IMR-90 (cell line): Measurements from ENCODE around the gene F12. TPM values are rescaled to one million over a fixed set of nuclear protein-coding genes. Genes with fewer than 3 reads are reported as not detected.

Experiments used
- ATAC-seq: fragments of 200-7000 bp; cut with Tn5 transposase; 2 replicates; pipeline ENCODE4 v1.9.1; 2020; ENCODE audit warnings: low read depth, mild to moderate bottlenecking, moderate library complexity
- BruUV-seq: library from RNA; stranded (reverse); fragments of 400-500 nt; replicated peaks from 2 replicates; lab custom pipeline; 2021; lab: Mats Ljungman, UMichigan
- CTCF ChIA-PET: fragments of 300-600 bp; formaldehyde crosslinking; extraction: SDS; loops from one replicate; lab custom pipeline; 2021; ENCODE audit warnings: antibody characterized with exemption; lab: Yijun Ruan, JAX
- POLR2A ChIA-PET: fragments of 300-600 bp; sonication (Branson Sonifier 250); formaldehyde crosslinking; loops from one replicate; lab custom pipeline; 2022; ENCODE audit warnings: antibody characterized with exemption; ENCODE audit not compliant: unreplicated experiment; lab: Charles Lee
- DNase-seq: peaks from one replicate; pipeline ENCODE4 v3.0.0; 2013
- H2AFZ ChIP-seq: replicated peaks from 2 replicates; pipeline ENCODE3; 2013; ENCODE audit warnings: low read length, mild to moderate bottlenecking; ENCODE audit not compliant: poor library complexity
- H2AK5ac ChIP-seq: 2 replicates; pipeline ENCODE4 v1.6.1; 2013; ENCODE audit warnings: low read depth, low read length, inconsistent platforms
- H2AK9ac ChIP-seq: replicated peaks from 2 replicates; pipeline ENCODE3; 2013; ENCODE audit warnings: mild to moderate bottlenecking, low read depth, low read length, moderate library complexity; ENCODE audit not compliant: poor library complexity
- H2BK120ac ChIP-seq: 2 replicates; pipeline ENCODE4 v1.6.1; 2013; ENCODE audit warnings: low read depth, low read length, inconsistent platforms
- H2BK15ac ChIP-seq: 3 replicates; pipeline ENCODE4 v1.6.1; 2013; ENCODE audit warnings: low read depth, low read length, inconsistent platforms
- H2BK20ac ChIP-seq: 2 replicates; pipeline ENCODE4 v1.6.1; 2013; ENCODE audit warnings: low read depth, mild to moderate bottlenecking, inconsistent platforms, low read length, moderate library complexity
- H2BK5ac ChIP-seq: 2 replicates; pipeline ENCODE4 v1.6.1; 2013; ENCODE audit warnings: mild to moderate bottlenecking, low read depth, low read length, inconsistent platforms; ENCODE audit not compliant: poor library complexity, severe bottlenecking
- H3K14ac ChIP-seq: replicated peaks from 2 replicates; pipeline ENCODE4 v1.6.1; 2013; ENCODE audit warnings: low read depth, low read length, inconsistent platforms
- H3K18ac ChIP-seq: 2 replicates; pipeline ENCODE4 v1.6.1; 2013; ENCODE audit warnings: low read depth, low read length, control low read depth
- H3K23ac ChIP-seq: 2 replicates; pipeline ENCODE4 v1.6.1; 2013; ENCODE audit warnings: low read depth, low read length, inconsistent platforms
- H3K27ac ChIP-seq: 2 replicates; pipeline ENCODE4 v1.5.1; 2013; ENCODE audit warnings: mild to moderate bottlenecking, control low read depth, low read length; ENCODE audit not compliant: insufficient read depth
- H3K27me3 ChIP-seq: 2 replicates; pipeline ENCODE4 v1.6.1; 2013; ENCODE audit warnings: low read length; ENCODE audit not compliant: control insufficient read depth, insufficient read depth
- H3K36me3 ChIP-seq: 2 replicates; pipeline ENCODE4 v1.6.1; 2013; ENCODE audit warnings: low read length, mixed read lengths; ENCODE audit not compliant: control insufficient read depth, insufficient read depth
- H3K4ac ChIP-seq: 2 replicates; pipeline ENCODE4 v1.6.1; 2013; ENCODE audit warnings: low read depth, low read length, inconsistent platforms
- H3K4me1 ChIP-seq: 2 replicates; pipeline ENCODE4 v1.6.1; 2013; ENCODE audit warnings: low read length, mixed read lengths; ENCODE audit not compliant: control insufficient read depth, insufficient read depth
- H3K4me2 ChIP-seq: 2 replicates; pipeline ENCODE4 v1.6.1; 2013; ENCODE audit warnings: low read depth, mild to moderate bottlenecking, control low read depth, low read length, moderate library complexity
- H3K4me3 ChIP-seq: 2 replicates; pipeline ENCODE4 v1.5.1; 2013; ENCODE audit warnings: low read depth, mild to moderate bottlenecking, control low read depth, low read length, moderate library complexity; ENCODE audit not compliant: insufficient read depth
- H3K56ac ChIP-seq: 2 replicates; pipeline ENCODE4 v1.6.1; 2013; ENCODE audit warnings: low read length, inconsistent platforms; ENCODE audit not compliant: insufficient read depth; ENCODE audit errors: extremely low read depth
- H3K79me1 ChIP-seq, 2 experiments: 2 replicates each; pipeline ENCODE4 v1.6.1; 2013; ENCODE audit warnings: low read length in 2 of 2, inconsistent platforms in 1 of 2, low read depth in 1 of 2
- H3K9ac ChIP-seq: 2 replicates; pipeline ENCODE4 v1.6.1; 2013; ENCODE audit warnings: low read depth, low read length, control low read depth
- H3K9me1 ChIP-seq: 2 replicates; pipeline ENCODE4 v1.6.1; 2013; ENCODE audit warnings: low read length, inconsistent platforms; ENCODE audit not compliant: insufficient read depth
- H3K9me3 ChIP-seq: 2 replicates; pipeline ENCODE4 v1.6.1; 2013; ENCODE audit warnings: low read length; ENCODE audit not compliant: control insufficient read depth, insufficient read depth
- H4K20me1 ChIP-seq: 2 replicates; pipeline ENCODE4 v1.6.1; 2013; ENCODE audit warnings: low read length, inconsistent platforms; ENCODE audit not compliant: insufficient read depth
- H4K5ac ChIP-seq: 2 replicates; pipeline ENCODE4 v1.6.1; 2013; ENCODE audit warnings: mild to moderate bottlenecking, low read depth, low read length, control low read depth
- H4K8ac ChIP-seq, 2 experiments: 2 replicates each; pipeline ENCODE4 v1.6.1; 2013; ENCODE audit warnings: low read depth in 2 of 2, low read length in 2 of 2, control low read depth in 1 of 2, inconsistent platforms in 1 of 2
- H4K91ac ChIP-seq: 2 replicates; pipeline ENCODE4 v1.6.1; 2013; ENCODE audit warnings: low read depth, low read length, inconsistent platforms; ENCODE audit not compliant: insufficient read depth
- CEBPB ChIP-seq: IDR thresholded peaks from 2 replicates; pipeline ENCODE4 v1.6.1; 2012; ENCODE audit warnings: low read depth, low read length, improper control_type of control experiment
- MAFK ChIP-seq: IDR thresholded peaks from 2 replicates; pipeline ENCODE4 v1.6.1; 2012; ENCODE audit warnings: low read depth, low read length, improper control_type of control experiment
- MXI1 ChIP-seq: IDR thresholded peaks from 2 replicates; pipeline ENCODE4 v1.6.1; 2012; ENCODE audit warnings: low read depth, mild to moderate bottlenecking, low read length, moderate library complexity, borderline replicate concordance
- NFE2L2 ChIP-seq: fragments of 150-350 bp; IDR thresholded peaks from 2 replicates; pipeline ENCODE4 v1.6.1; 2016; ENCODE audit warnings: low read depth, mild to moderate bottlenecking, low read length
- SMC3 ChIP-seq: fragments of 150-350 bp; IDR thresholded peaks from 2 replicates; pipeline ENCODE4 v1.6.1; 2016; ENCODE audit warnings: low read depth, mild to moderate bottlenecking, antibody characterized with exemption, low read length, moderate library complexity
- WGBS, 2 experiments: methylation state at CpG; one replicate each; pipeline versions ENCODE4 v1.1.5 to v1.1.7; 2013; ENCODE audit warnings: missing lambda C conversion rate in 2 of 2; ENCODE audit not compliant: insufficient read length in 1 of 2; ENCODE audit errors: extremely low coverage in 2 of 2; 5-methylcytosine and 5-hydroxymethylcytosine counted together
- dilution Hi-C: fragments of 300-500 bp; cut with HindIII; formaldehyde crosslinking; loops from one replicate; pipeline ENCODE4 v1.14.3; 2018; ENCODE audit warnings: low sequenced_read_pairs; ENCODE audit not compliant: unreplicated experiment
- in situ Hi-C: fragments of 300-500 bp; cut with MboI; formaldehyde crosslinking; loops from 3 replicates; pipeline ENCODE4 v1.14.3; 2019; ENCODE audit warnings: low sequenced_read_pairs, inconsistent platforms, mixed read lengths
- intact Hi-C: fragments of 100-400 bp; cut with micrococcal nuclease; formaldehyde crosslinking; loops from 2 replicates; pipeline ENCODE4 v1.10.0; 2022
- polyA plus RNA-seq, 3 experiments: library from polyadenylated mRNA; depleted of rRNA; stranded (reverse); fragments of >200 nt; gene quantifications; 2 replicates each; pipeline ENCODE4 v1.2.3, GENCODE V29; 2012; ENCODE audit warnings: low replicate concordance in 1 of 3
- total RNA-seq: library from RNA; depleted of rRNA; stranded (reverse); fragments of >200 nt; gene quantifications from 2 replicates; pipeline ENCODE4 v1.2.3, GENCODE V29; 2012
- TF ChIP-seq, protein P1 (sequence below): conservative IDR thresholded peaks from 2 replicates; pipeline ENCODE4 v1.5.1; 2012; ENCODE audit warnings: mild to moderate bottlenecking, low read depth, low read length, improper control_type of control experiment
- TF ChIP-seq, protein P2 (sequence below): fragments of 150-350 bp; IDR thresholded peaks from 2 replicates; pipeline ENCODE4 v1.6.1; 2017; ENCODE audit warnings: mild to moderate bottlenecking, antibody characterized with exemption, low read length, low read depth

The F12 gene
- total and polyA plus RNA-seq, 2 of the 4 experiments (the other 2 are of a cell fraction), result 0.36 to 1.2 TPM

DNA sequence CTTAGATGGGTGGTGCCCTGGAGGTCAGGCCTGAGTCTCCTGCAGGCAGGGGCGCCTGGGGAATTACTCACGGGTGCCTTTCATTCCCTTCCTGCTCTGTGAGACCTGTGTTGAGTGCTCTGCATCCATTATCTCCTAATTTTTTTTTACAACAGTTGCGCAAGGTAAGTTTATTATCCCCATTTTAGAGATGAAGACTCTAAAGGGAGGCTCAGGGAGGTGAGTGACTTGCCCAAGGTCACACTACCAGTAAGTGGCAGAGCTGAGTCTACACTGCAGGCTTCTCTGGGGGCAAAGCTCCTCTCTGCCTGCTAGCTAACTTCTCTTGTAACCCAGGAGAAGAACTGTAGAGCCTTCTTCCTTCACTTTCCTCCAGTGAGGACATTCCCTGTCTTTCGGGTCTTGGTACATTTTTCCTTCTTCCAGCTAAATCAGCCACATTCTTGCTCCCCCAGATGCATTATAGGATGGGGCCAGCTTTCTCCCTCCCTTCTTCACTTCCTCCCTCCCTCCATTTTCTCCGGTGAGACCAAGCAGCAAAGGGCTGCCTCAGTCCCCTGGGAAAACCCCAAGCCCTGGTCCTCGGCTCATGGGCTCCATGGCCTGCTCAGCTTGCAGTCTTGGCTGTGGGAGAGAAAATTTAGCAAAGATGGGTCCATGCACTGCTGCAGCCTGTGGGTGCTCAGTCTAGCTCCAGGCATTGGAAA, 39.0 kb upstream of the F12 start:
- dilution Hi-C loops, result no loop called here
- Histone ChIP-seq H3K18ac (no peak overlapping the region), H2AK5ac (no peak overlapping the region), H2BK5ac (no peak overlapping the region), H3K23ac (no peak overlapping the region), H2BK120ac (no peak overlapping the region), H3K14ac (no peak overlapping the region), H3K4ac (no peak overlapping the region; the same call in 1 of the 2 replicates), H2BK15ac (no peak overlapping the region), H3K56ac (no peak overlapping the region), H3K36me3 (no peaks in the 10 kb centered on the region), H4K20me1 (peaks cover 11% of the 10 kb centered on the region; the same call in 1 of the 2 replicates), H4K91ac (no peak overlapping the region), H3K9ac (no peak overlapping the region), H3K4me3 (no peak overlapping the region), H3K4me2 (no peak overlapping the region), H3K4me1 (peaks cover 10% of the 10 kb centered on the region), H3K27me3 (no peaks in the 10 kb centered on the region), H4K8ac (peak overlapping the region in 1 of 2 experiments; percentile 66; a peak in 1 of 4 replicates), H2AFZ (no peak overlapping the region), H3K9me3 (no peaks in the 10 kb centered on the region), H2BK20ac (no peak overlapping the region), H3K27ac (no peak overlapping the region), H3K9me1 (peaks cover 4% of the 10 kb centered on the region; the same call in 1 of the 2 replicates), H4K5ac (no peak overlapping the region), H2AK9ac (peak overlapping the region; percentile 45), H3K79me1 (peaks cover 0 to 4% of the 10 kb centered on the region in 2 experiments; a peak in 1 of 4 replicates)
- no peak for ATAC-seq
- no peak for DNase-seq
- intact Hi-C loops, result no loop called here
- in situ Hi-C loops, result loop anchor here (5.0 kb wide), 2 partner anchors 41 to 136 kb away; partner anchors contain the start of genes F12 and MXD3
- BruUV-seq, result no TSS peak
- TF ChIP-seq, protein P1, sequence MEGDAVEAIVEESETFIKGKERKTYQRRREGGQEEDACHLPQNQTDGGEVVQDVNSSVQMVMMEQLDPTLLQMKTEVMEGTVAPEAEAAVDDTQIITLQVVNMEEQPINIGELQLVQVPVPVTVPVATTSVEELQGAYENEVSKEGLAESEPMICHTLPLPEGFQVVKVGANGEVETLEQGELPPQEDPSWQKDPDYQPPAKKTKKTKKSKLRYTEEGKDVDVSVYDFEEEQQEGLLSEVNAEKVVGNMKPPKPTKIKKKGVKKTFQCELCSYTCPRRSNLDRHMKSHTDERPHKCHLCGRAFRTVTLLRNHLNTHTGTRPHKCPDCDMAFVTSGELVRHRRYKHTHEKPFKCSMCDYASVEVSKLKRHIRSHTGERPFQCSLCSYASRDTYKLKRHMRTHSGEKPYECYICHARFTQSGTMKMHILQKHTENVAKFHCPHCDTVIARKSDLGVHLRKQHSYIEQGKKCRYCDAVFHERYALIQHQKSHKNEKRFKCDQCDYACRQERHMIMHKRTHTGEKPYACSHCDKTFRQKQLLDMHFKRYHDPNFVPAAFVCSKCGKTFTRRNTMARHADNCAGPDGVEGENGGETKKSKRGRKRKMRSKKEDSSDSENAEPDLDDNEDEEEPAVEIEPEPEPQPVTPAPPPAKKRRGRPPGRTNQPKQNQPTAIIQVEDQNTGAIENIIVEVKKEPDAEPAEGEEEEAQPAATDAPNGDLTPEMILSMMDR, result no peak
- TF ChIP-seq, protein P2, sequence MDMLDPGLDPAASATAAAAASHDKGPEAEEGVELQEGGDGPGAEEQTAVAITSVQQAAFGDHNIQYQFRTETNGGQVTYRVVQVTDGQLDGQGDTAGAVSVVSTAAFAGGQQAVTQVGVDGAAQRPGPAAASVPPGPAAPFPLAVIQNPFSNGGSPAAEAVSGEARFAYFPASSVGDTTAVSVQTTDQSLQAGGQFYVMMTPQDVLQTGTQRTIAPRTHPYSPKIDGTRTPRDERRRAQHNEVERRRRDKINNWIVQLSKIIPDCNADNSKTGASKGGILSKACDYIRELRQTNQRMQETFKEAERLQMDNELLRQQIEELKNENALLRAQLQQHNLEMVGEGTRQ, result no peak
- TF ChIP-seq MXI1, result no peak
- TF ChIP-seq MAFK, result no peak
- no peak for TF ChIP-seq NFE2L2
- no peak for TF ChIP-seq SMC3
- peak; percentile 87 for TF ChIP-seq CEBPB
- 100% methylated on average over 1 of the region's 6 CpGs; no CpG with 5 or more reads in 1 of the 2 experiments for WGBS, 2 experiments
- ChIA-PET CTCF (interaction anchor here (0.7 to 4.7 kb wide), 2 partner anchors 44 to 58 kb away, joined by 3 to 28 read pairs; no protein-coding TSS in a partner anchor), POLR2A (no interaction called here)
